Liver (tissue), 9 donors: ENCODE results near the gene FAM53B. TPM values are rescaled to one million over a fixed set of nuclear protein-coding genes. Genes with fewer than 3 reads are reported as not detected.

ENCODE experiments used
- DNase-seq: peaks from one replicate; pipeline ENCODE4 v3.0.0-alpha.2; 2017; ENCODE audit warnings: low spot score
- H3K27ac ChIP-seq, 2 donors: one replicate each; pipeline ENCODE4 v1.7.0; 2013; ENCODE audit warnings: inconsistent platforms in 2 of 2, low read length in 2 of 2, control low read depth in 1 of 2, low read depth in 1 of 2, mild to moderate bottlenecking in 1 of 2
- H3K27me3 ChIP-seq, 4 donors: one replicate each; pipeline versions ENCODE4 v1.6.1 to v1.7.0; 2013; ENCODE audit warnings: low read length in 3 of 4, inconsistent platforms in 1 of 4, mild to moderate bottlenecking in 1 of 4, moderate library complexity in 1 of 4; ENCODE audit not compliant: control insufficient read depth in 4 of 4, insufficient read depth in 4 of 4
- H3K36me3 ChIP-seq, 4 donors: one replicate each; pipeline versions ENCODE4 v1.6.1 to v1.7.0; 2013; ENCODE audit warnings: low read length in 3 of 4, mild to moderate bottlenecking in 3 of 4, low read depth in 1 of 4, moderate library complexity in 1 of 4; ENCODE audit not compliant: control insufficient read depth in 4 of 4, insufficient read depth in 3 of 4
- H3K4me1 ChIP-seq, 4 donors: one replicate each; pipeline versions ENCODE4 v1.6.1 to v1.7.0; 2013; ENCODE audit warnings: low read length in 3 of 4, mild to moderate bottlenecking in 3 of 4, moderate library complexity in 1 of 4; ENCODE audit not compliant: control insufficient read depth in 4 of 4, insufficient read depth in 4 of 4
- H3K4me3 ChIP-seq, 3 donors: one replicate each; pipeline versions ENCODE4 v1.6.1 to v1.7.0; 2013; ENCODE audit warnings: low read length in 3 of 3, control low read depth in 1 of 3, low read depth in 1 of 3, mild to moderate bottlenecking in 1 of 3
- H3K9ac ChIP-seq, 2 donors: one replicate each; pipeline ENCODE4 v1.7.0; 2013; ENCODE audit warnings: low read length in 2 of 2, mild to moderate bottlenecking in 2 of 2, moderate library complexity in 2 of 2, control low read depth in 1 of 2, low read depth in 1 of 2
- H3K9me3 ChIP-seq, 4 donors: one replicate each; pipeline versions ENCODE4 v1.6.1 to v1.7.0; 2013; ENCODE audit warnings: low read length in 3 of 4; ENCODE audit not compliant: control insufficient read depth in 4 of 4
- CTCF ChIP-seq: fragments of 150-350 bp; IDR thresholded peaks from 2 replicates; pipeline ENCODE4 v1.5.1; 2017; ENCODE audit warnings: improper control_type of control experiment, low read depth, low read length; ENCODE audit not compliant: missing input control
- EGR1 ChIP-seq, 2 donors: IDR thresholded peaks; 2 replicates each; pipeline ENCODE4 v1.6.1; 2016 to 2018; ENCODE audit warnings: antibody characterized with exemption in 2 of 2, low read depth in 2 of 2
- FOXA1 ChIP-seq: IDR thresholded peaks from 2 replicates; pipeline ENCODE4 v1.6.1; 2016; ENCODE audit warnings: antibody characterized with exemption
- FOXA2 ChIP-seq: IDR thresholded peaks from 2 replicates; pipeline ENCODE4 v1.6.1; 2016; ENCODE audit warnings: antibody characterized with exemption
- GABPA ChIP-seq, 2 donors: IDR thresholded peaks in 1 of 2; conservative IDR thresholded peaks in 1 of 2; 2 replicates each; pipeline ENCODE4 v1.6.1; 2016; ENCODE audit warnings: antibody characterized with exemption in 2 of 2, mild to moderate bottlenecking in 1 of 2, moderate library complexity in 1 of 2
- HNF4A ChIP-seq, 2 donors: conservative IDR thresholded peaks; 2 replicates each; pipeline ENCODE4 v1.6.1; 2016; ENCODE audit warnings: antibody characterized with exemption in 2 of 2, mild to moderate bottlenecking in 2 of 2
- HNF4G ChIP-seq: IDR thresholded peaks from 2 replicates; pipeline ENCODE4 v1.6.1; 2016; ENCODE audit warnings: antibody characterized with exemption
- JUND ChIP-seq, 2 donors: IDR thresholded peaks; 2 replicates each; pipeline ENCODE4 v1.6.1; 2016; ENCODE audit warnings: antibody characterized with exemption in 2 of 2
- NR2F2 ChIP-seq: IDR thresholded peaks from 2 replicates; pipeline ENCODE4 v1.6.1; 2016; ENCODE audit warnings: antibody characterized with exemption
- RAD21 ChIP-seq, 2 donors: IDR thresholded peaks; 2 replicates each; pipeline ENCODE4 v1.6.1; 2016; ENCODE audit warnings: antibody characterized with exemption in 2 of 2, mild to moderate bottlenecking in 2 of 2
- RXRA ChIP-seq, 2 donors: IDR thresholded peaks; 2 replicates each; pipeline ENCODE4 v1.6.1; 2017 to 2018; ENCODE audit warnings: antibody characterized with exemption in 2 of 2, mild to moderate bottlenecking in 1 of 2
- SP1 ChIP-seq: IDR thresholded peaks from 2 replicates; pipeline ENCODE4 v1.6.1; 2018; ENCODE audit warnings: antibody characterized with exemption, mild to moderate bottlenecking
- TAF1 ChIP-seq: conservative IDR thresholded peaks from 2 replicates; pipeline ENCODE4 v1.6.1; 2016; ENCODE audit warnings: antibody characterized with exemption, mild to moderate bottlenecking
- YY1 ChIP-seq: IDR thresholded peaks from 2 replicates; pipeline ENCODE4 v1.6.1; 2016; ENCODE audit warnings: antibody characterized with exemption, mild to moderate bottlenecking
- ZBTB33 ChIP-seq: IDR thresholded peaks from 2 replicates; pipeline ENCODE4 v1.6.1; 2016; ENCODE audit warnings: antibody characterized with exemption
- WGBS: extraction: QIAGEN DNeasy Blood & Tissue Kit; methylation state at CpG from one replicate; pipeline ENCODE4 v1.1.7; 2013; 5-methylcytosine and 5-hydroxymethylcytosine counted together
- polyA plus RNA-seq, 2 donors: library from polyadenylated mRNA; stranded (reverse) in 1 of 2; unstranded in 1 of 2; fragments of 200-250 nt in 1 of 2; fragments of >200 nt in 1 of 2; fragmentation: Nextera tagmentation in 1 of 2; extraction: Ambion mirVana in 1 of 2; gene quantifications; one replicate each; pipeline versions ENCODE4 v1.2.1 to v1.2.3, GENCODE V29; 2013 to 2015
- total RNA-seq, 2 donors: library from RNA; depleted of rRNA; stranded (reverse); fragments of >200 nt; gene quantifications; one replicate each; pipeline ENCODE4 v1.2.3, GENCODE V29; 2014
- TF ChIP-seq, protein P1 (sequence below): IDR thresholded peaks from 2 replicates; pipeline ENCODE4 v1.6.1; 2016; ENCODE audit warnings: antibody characterized with exemption
- TF ChIP-seq, protein P2 (sequence below): IDR thresholded peaks from 2 replicates; pipeline ENCODE4 v1.6.1; 2016; ENCODE audit warnings: antibody characterized with exemption, mild to moderate bottlenecking
- TF ChIP-seq, protein P3 (sequence below): IDR thresholded peaks from 2 replicates; pipeline ENCODE4 v1.6.1; 2016; ENCODE audit warnings: antibody characterized with exemption
- donor health status: healthy.
- donor health status: healthy.
- donor health status: healthy.
- donor health status: healthy.
- donor health status: healthy.

The FAM53B gene
- total and polyA plus RNA-seq, 4 donors = 1.1 to 24.0 (median 6.3) TPM

DNA sequence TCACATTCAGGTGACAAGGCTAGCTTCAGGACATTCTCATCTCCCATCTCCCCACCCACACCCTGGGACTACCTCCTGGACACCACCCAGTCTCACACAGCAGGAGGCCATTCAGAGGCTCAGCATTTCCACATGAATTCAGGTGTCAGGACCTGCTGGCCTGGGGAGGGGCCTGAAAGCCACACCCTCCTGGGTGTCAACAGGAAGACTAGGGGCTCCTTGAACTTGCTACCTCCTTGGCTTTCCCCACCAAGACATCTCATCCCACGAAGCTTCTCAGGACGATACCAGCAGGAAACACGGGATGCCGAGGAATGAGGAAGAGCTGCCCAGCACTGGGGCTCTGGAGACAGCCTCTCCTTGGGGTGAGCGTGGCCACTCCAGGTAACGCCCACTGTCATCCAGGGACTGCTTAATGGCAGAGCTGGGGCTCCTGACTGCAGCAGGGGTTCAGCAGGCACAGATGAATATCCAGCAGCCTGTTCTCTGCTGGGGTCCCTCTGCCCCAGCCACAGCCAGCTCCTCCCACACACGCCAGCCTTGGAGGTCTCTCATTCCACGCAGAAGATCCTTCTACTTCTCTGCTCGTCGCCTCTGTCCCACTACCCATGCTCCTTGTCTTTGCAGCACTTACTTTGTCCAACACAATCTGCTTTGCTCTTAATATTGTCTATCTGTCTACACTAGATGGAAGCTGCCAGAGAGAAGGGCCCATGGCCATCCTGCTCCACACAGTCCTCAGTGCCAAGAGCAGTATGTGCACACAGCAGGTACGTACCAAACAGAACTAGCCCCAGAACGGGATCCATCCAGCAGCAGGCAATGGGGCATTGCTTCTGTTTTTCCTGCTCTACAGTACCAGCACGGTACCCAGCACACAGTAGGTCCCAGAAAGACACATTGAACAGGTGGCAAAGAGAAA, 88.7 kb downstream of the FAM53B start:
- no peak overlapping the region for H3K27ac ChIP-seq
- TF ChIP-seq, protein P1, sequence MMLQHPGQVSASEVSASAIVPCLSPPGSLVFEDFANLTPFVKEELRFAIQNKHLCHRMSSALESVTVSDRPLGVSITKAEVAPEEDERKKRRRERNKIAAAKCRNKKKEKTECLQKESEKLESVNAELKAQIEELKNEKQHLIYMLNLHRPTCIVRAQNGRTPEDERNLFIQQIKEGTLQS = no peak
- TF ChIP-seq RXRA (IDR thresholded peaks at IDR 0.05) = no peak
- no peak for TF ChIP-seq NR2F2
- no peak for TF ChIP-seq GABPA (IDR thresholded peaks at IDR 0.05 in 1 of 2, conservative IDR thresholded peaks at IDR 0.05 in 1 of 2)
- TF ChIP-seq, protein P2, sequence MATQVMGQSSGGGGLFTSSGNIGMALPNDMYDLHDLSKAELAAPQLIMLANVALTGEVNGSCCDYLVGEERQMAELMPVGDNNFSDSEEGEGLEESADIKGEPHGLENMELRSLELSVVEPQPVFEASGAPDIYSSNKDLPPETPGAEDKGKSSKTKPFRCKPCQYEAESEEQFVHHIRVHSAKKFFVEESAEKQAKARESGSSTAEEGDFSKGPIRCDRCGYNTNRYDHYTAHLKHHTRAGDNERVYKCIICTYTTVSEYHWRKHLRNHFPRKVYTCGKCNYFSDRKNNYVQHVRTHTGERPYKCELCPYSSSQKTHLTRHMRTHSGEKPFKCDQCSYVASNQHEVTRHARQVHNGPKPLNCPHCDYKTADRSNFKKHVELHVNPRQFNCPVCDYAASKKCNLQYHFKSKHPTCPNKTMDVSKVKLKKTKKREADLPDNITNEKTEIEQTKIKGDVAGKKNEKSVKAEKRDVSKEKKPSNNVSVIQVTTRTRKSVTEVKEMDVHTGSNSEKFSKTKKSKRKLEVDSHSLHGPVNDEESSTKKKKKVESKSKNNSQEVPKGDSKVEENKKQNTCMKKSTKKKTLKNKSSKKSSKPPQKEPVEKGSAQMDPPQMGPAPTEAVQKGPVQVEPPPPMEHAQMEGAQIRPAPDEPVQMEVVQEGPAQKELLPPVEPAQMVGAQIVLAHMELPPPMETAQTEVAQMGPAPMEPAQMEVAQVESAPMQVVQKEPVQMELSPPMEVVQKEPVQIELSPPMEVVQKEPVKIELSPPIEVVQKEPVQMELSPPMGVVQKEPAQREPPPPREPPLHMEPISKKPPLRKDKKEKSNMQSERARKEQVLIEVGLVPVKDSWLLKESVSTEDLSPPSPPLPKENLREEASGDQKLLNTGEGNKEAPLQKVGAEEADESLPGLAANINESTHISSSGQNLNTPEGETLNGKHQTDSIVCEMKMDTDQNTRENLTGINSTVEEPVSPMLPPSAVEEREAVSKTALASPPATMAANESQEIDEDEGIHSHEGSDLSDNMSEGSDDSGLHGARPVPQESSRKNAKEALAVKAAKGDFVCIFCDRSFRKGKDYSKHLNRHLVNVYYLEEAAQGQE = no peak
- no peak for TF ChIP-seq YY1
- no peak for TF ChIP-seq FOXA1
- no peak for TF ChIP-seq JUND (IDR thresholded peaks at IDR 0.05)
- no peak for TF ChIP-seq HNF4G
- no peak for TF ChIP-seq CTCF
- no peak for TF ChIP-seq RAD21 (IDR thresholded peaks at IDR 0.05)
- no peak for TF ChIP-seq SP1
- no peak for TF ChIP-seq EGR1 (IDR thresholded peaks at IDR 0.05; ENCODE audit: low read depth in 2 of 2)
- TF ChIP-seq, protein P3, sequence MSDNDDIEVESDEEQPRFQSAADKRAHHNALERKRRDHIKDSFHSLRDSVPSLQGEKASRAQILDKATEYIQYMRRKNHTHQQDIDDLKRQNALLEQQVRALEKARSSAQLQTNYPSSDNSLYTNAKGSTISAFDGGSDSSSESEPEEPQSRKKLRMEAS = no peak
- no peak for TF ChIP-seq HNF4A (conservative IDR thresholded peaks at IDR 0.05)
- no peak for TF ChIP-seq FOXA2
- TF ChIP-seq ZBTB33 = no peak
- TF ChIP-seq TAF1 = no peak
- H3K27me3 ChIP-seq = no peaks in the 10 kb centered on the region
- no peak overlapping the region for H3K4me3 ChIP-seq
- H3K4me1 ChIP-seq = peaks cover 0 to 4% (median 0%) of the 10 kb centered on the region in 4 donors
- 95% methylated on average over 13 of the region's 13 CpGs for WGBS
- DNase-seq = no peak
- no peak overlapping the region for H3K9ac ChIP-seq
- H3K36me3 ChIP-seq = no peaks in the 10 kb centered on the region
- no peaks in the 10 kb centered on the region for H3K9me3 ChIP-seq
